ENCODE data around the gene NR6A1.

The NR6A1 gene

DNA sequence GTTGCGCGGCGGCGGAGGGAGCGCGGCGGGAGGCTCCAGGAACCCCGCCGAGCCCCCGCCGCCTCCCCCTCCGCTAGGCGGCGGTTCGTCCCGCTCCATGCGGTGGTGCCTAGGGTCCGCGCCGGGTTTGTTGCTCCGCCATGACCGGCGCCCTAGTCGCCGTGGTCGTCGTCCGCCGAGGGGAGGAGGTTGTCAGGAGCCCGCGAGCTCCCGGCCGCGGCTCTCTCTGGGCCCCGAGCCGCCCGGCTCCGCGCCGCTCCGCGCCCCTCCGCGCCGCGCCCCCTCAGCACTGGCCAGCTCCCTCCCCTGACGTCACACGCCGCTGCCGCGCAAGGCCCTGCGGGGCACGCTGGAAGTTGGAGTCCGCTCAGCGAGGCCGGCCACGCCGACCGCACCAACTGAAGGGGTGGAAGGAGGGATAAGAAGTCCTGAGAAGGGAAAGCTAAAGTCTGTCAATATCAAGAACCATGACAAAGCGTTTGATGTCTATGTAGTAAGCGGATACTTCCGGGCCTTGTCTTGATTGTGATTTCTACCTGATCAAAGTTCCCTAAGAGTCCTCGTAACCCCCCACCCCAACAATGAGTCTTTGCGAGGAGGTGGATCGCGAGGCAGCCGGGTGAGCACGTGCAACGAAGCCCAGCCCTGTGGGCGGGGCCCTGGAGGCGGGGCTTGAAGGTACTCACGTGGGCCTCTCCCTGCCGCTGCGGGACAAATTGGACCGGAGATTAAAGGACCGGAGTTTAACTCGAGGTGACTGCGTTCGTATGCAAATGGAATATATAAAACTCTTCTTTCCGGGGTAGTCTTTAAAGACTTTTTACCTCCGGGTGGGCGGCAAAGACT lies at the start of gene NR6A1:
TSS of gene NR6A1 (minus strand) at position 291 of the 846 bp plus-strand sequence.
- peak; percentile 96 for DNase-seq

DNA sequence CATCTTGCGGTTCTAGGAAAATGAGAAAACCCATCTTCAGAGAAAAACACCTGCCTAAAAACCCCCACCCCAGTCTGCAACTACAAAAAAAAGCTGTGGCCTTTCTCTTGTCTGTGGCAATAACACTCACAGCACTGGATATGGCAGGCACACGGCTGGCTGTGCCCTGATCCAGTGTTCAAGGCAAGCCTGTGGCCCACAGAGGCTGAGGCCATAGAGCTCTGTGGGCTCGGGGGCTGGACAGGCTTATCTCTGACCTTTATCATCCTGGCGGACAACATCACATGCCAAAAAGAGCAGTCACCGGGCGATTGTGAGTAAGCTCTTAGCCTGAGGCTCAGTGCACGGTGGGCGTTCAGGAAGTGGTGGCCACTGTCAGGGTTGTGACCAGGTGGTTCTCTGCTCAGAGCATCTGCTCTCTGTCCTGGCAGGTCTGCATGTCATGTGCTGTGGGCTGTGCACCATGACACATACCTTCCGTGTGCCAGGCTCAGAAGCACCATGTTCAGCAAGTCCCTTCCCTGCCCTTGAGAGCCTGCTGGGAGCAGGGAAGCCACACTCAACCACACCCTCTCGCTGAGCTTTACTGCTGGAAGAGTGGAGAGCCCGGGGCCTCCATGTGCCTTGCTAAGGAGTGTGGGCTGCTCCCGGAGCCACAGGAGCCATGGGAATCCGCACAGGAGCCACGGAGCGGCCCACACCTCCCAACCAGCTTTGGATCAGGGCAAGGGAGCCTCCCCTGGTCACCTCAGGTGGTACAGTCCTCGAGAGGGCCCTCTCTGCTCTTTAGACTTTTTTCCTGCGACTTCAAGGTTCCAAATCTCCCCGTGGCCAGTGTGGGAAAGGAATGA lies 47.5 kb upstream of the NR6A1 start:
- DNase-seq, result peak; percentile 23 to 36

- no peak for DNase-seq
Measured at GRCh38 chr9:124815601-124816000, 44.5 kb upstream of the NR6A1 start.

DNA sequence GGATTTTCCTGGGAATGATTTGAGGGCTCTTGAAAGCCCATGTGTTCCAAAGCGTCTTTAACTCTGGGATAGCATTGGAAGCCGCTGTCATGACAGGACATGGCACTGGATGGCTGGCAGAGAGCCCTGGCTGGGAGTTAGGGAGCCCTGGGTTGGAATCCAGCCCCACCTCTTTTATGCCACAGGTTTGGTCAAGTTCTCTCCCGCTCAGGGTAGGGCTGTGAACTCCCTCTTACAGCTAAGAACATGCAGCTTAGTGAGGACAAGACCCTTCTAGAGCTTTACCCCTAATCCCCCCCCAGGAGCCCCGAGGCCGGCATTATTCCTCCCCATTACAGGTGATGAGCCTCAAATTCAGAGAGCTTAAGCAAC lies 43.0 kb upstream of the NR6A1 start:
- DNase-seq, result no peak

- DNase-seq, result no peak
Measured at GRCh38 chr9:124813501-124814163, 42.5 kb upstream of the NR6A1 start.

GRCh38 chr9:124813041-124813440 lies 41.9 kb upstream of the NR6A1 start:
- DNase-seq, result no peak

DNA sequence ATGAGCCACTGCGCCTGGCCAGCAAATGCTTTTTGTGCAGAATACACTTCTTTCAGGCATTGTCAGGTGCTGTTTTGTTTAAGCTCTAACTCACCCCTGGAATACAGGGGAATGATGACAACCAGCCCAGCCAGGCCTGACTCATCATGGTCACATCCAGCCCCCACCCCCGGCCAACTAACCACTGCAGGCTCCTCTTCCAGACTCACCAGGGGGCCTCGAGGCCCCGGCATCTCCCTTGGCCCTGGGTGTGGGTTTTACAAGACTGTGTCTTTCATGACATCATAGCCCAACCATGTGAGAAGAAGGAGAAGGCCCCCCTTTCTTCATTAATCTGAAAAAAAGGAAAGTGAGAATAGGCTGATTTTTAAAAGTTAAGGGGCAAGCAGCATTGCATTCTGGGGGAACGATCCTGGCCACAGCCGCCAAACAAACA lies 41.3 kb upstream of the NR6A1 start:
- peak in 1 of 2 experiments; percentile 29 for DNase-seq

DNA sequence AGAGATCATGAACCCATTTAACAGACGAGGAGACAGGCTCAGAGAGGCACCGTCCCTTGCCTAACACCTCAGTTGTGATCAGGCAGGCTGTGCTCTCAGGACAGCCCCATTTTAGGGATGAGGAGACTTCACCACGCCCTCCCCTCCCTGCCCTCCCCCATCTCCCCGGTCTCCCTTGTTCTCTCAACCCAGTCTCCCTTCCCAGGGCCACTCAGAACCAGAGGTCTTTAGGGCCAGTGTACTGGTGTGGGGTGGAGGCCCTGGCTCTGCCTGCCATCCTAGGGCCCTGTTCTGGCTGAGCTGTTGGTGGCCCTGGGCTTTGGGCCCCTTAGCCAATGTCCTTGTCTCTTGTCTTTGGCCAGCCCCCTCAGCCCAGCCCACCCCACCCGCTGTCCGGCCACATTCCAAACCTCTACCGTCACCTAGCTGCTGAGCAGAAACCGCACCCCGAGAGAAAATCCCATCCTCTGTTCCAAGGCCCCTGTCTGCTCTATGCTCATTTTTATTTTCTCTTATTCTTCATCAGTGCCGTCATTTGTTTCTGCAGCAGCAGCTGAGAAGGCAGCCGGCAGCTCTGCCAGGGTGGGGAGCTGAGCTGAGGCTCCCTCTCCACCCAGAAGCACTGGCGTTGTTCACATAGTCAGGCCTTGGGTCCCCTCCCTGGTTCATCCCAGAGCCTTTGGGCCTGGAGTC lies 39.7 kb upstream of the NR6A1 start:
- no peak for DNase-seq

DNA sequence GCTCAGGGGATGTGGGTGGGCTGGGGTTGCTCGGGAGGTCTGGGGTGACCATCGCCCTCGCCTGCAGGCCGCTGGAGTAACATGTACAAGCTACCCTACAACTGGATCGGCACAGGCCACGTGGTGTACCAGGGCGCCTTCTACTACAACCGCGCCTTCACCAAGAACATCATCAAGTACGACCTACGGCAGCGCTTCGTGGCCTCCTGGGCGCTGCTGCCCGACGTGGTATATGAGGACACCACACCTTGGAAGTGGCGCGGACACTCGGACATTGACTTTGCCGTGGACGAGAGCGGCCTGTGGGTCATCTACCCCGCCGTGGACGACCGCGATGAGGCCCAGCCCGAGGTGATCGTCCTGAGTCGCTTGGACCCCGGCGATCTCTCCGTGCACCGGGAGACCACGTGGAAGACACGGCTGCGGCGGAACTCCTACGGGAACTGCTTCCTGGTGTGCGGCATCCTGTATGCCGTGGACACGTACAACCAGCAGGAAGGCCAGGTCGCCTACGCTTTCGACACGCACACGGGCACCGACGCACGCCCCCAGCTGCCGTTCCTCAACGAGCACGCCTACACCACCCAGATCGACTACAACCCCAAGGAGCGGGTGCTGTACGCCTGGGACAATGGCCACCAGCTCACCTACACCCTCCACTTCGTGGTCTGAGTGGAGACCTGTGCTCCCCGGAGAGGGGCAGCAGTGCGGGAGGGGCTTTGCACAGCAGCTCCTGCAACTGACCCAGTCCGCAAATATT lies 38.8 kb upstream of the NR6A1 start:
- DNase-seq, result no peak

- DNase-seq, result no peak
Measured at GRCh38 chr9:124809211-124809610, 38.1 kb upstream of the NR6A1 start.

DNA sequence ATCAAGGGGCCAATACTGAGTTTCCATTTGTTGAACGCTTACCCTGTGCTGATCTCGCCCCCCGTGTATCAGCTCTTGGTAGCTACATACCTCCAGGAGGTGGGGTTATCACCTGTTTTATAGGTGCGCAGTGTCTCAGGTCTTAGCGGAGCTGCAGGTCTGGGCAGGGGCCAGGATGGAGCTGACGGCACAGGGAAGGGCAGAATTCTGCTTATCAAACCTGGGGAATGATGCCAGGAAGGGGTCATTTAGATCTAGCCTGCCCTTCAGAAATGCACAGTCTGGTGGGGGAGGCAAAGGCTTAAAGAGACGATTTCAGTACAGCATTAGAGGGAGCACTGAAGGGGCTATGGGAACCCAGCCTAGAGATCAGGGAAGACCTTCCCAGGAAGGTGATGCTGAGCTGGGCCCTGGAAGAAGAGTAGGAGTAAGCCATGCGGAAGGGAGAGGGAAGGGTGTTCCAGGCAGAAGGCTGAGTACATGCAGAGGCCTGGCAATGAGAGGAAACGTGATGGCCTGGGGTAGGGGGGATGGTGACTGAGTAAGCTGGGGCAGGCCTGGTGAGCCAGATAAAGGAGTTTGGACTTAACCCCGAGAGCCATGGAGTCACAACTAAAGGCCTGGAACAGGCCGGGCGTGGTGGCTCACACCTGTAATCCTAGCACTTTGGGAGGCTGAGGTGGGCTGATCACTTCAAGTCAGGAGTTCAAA lies 37.3 kb upstream of the NR6A1 start:
- no peak for DNase-seq

- DNase-seq, result no peak
Measured at GRCh38 chr9:124805186-124805585, 34.1 kb upstream of the NR6A1 start.

DNA sequence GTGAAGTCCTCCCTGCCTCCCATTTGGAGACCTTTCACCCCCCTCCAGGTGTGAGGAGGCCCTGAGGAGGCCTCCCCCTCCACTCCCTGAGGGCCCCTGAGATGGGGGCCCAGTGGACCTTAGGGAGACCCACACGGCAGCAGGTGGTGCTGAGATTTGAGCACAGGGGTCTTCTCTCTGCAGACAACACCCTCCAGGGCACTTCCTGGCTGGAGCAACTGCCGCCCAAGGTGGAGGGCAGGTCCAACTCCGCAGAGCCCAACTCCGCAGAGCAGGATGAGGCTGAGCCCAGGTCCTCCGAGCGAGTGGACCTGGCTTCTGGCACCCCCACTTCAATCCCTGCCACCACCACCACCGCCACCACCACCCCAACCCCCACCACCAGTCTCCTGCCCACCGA lies 32.8 kb upstream of the NR6A1 start:
- no peak for DNase-seq

DNA sequence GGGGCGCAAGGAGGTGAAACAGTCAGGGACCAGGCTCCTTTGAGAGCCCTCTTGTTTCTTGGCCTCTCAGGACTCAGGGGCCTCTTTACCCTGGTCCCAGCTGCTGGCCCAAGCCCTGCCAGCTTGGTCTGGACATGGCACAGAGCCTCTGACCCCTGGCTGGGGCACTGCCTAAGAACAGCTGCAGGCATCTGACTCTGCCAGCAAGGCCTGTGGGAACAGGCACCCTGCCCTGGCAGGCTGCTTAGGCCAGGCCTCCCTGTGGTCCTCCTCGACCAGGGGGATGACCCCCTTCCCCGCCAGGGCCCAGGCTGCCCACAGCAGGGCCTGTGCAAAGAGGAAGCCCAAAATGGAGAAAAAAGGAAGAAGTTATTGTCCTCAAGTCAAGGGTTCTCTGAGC lies 31.3 kb upstream of the NR6A1 start:
- DNase-seq, result no peak

DNA sequence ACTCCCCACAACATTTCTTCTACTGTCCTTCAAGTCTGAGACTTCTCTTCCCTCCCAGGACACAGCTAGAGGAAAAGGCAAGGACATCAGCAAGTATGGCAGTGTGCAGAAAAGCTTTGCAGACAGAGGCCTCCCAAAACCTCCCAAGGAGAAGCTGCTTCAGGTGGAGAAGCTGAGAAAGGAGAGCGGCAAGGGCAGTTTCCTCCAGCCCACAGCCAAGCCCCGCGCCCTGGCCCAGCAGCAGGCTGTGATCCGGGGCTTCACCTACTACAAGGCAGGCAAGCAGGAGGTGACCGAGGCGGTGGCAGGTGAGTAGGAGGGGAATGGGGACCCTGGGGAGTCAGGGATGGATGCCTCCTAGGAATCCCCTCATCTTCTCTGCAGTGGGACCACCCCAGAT lies 30.2 kb upstream of the NR6A1 start:
- no peak for DNase-seq

DNA sequence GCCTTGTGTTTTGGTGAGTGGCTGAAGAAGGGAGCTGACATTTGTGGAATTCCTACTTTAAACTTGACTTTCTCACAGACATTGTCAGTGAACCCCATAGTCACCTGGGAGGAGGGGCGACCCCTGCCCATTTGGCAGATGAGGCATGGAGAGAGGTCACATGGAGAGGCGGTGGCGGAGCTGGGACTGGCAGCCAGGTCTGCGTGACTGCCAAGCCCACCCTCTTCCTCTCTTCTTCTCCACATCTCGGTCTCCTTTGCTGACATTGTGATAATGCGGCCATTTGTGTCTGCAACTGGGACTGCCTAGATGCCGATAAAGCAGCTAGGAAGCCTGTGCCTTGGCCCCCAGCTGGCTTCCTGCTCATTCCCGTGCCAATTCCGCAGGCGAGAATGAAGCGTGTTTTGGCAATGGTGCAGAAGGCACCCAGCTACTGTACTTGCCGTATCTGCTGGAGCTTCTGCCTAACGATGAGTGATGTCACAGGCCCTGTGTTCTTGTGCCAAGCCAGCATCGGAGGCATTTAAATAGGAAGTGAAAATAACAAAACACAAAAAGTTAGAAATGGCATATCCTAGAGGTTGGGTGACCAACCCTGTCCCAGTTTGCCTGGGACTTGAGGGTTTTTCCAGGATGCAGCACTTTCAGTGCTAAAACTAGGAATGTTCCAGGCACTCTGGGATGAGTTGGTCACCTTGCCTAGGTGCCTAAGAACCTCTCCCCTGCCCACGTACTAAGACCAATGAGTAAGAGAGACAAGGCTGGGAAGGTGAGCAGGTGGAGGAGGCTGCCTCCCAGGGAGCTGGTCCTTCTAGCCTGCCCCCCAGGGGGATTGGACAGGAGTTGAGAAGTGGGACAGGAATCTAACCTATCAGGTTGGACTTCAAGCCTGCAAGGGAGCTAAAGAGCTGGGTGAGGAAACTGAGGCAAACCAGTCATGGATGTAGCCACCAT lies 29.5 kb upstream of the NR6A1 start:
- DNase-seq, result no peak

GRCh38 chr9:124799274-124800006 lies 28.3 kb upstream of the NR6A1 start:
- no peak for DNase-seq

GRCh38 chr9:124797343-124798103 lies 26.4 kb upstream of the NR6A1 start:
- DNase-seq, result no peak
